Measurements from ENCODE around the gene OR4B1.

Gene OR4B1

DNA sequence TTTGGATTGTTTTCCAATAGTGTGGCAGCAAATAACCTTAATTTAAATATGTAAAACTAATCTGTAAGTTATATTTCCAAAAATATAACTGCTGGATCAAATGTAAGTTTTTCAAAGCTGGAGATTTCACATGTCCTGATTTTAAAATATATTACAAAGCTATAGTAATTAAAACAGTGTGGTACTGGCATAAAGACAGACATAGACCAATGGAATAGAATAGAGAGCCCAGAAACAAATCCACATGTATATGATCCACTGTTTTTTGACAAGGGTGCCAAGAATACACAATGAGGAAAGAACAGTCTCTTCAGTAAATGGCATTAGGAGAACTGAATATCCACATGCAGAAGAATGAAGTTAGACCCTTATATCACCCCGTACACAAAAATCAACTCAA lies 32.3 kb downstream of the OR4B1 start:
- Histone ChIP-seq H3K27me3 (ENCODE audit: low read length) (no peaks in the 10 kb centered on the region; the same call in 1 of the 2 replicates), H2AFZ (ENCODE audit: low read depth, low read length, severe bottlenecking) (no peak overlapping the region), H4K20me1 (ENCODE audit: low read depth, low read length) (no peaks in the 10 kb centered on the region), H3K4me3 (ENCODE audit: insufficient read depth, low read length, poor library complexity, severe bottlenecking) (no peak overlapping the region), H3K4me2 (ENCODE audit: low read depth, low read length, poor library complexity, severe bottlenecking) (no peak overlapping the region), H3K27ac (ENCODE audit: low read depth, low read length) (no peak overlapping the region), H3K9ac (ENCODE audit: low read length) (no peak overlapping the region), H3K9me2 (replicated peaks; ENCODE audit: insufficient read depth, low read length) (no peaks in the 10 kb centered on the region), H3K79me2 (ENCODE audit: insufficient read depth, low read length) (no peaks in the 10 kb centered on the region), H3F3A (ENCODE audit: insufficient read depth) (no peaks in the 10 kb centered on the region), H3K36me3 (ENCODE audit: low read length) (no peaks in the 10 kb centered on the region), H3K9me3 (ENCODE audit: insufficient read depth, low read length) (peaks cover 5% of the 10 kb centered on the region; the same call in 1 of the 2 replicates)
- TF ChIP-seq EZH2phosphoT487 (conservative IDR thresholded peaks at IDR 0.05; ENCODE audit: low read length) = no peak

DNA sequence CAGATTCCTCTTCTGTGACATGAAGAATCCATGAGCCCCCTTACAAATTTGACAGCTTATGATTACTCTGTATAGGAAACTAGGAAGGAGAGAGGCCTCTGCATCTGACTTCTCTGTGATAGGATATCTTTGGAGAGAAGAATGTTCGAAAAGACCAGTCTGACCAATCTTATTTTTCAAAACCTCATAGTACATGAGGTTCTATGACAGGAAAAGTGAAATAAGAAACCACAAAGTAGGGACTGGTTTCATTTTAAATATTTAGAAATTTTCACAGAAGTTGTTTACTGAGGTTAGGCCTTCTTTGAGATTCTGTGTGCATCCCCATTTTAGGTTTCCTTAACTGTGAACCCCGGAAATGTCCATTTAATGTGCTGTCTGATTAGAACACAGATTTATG lies 45.0 kb downstream of the OR4B1 start:
- Histone ChIP-seq H4K20me1 (ENCODE audit: low read depth, low read length) (no peaks in the 10 kb centered on the region), H3F3A (ENCODE audit: insufficient read depth) (no peaks in the 10 kb centered on the region), H3K4me2 (ENCODE audit: low read depth, low read length, poor library complexity, severe bottlenecking) (no peak overlapping the region), H3K79me2 (ENCODE audit: insufficient read depth, low read length) (no peaks in the 10 kb centered on the region), H3K9me2 (replicated peaks; ENCODE audit: insufficient read depth, low read length) (no peaks in the 10 kb centered on the region), H3K27ac (ENCODE audit: low read depth, low read length) (no peak overlapping the region), H2AFZ (ENCODE audit: low read depth, low read length, severe bottlenecking) (no peak overlapping the region), H3K36me3 (ENCODE audit: low read length) (no peaks in the 10 kb centered on the region), H3K9ac (ENCODE audit: low read length) (no peak overlapping the region), H3K9me3 (ENCODE audit: insufficient read depth, low read length) (no peaks in the 10 kb centered on the region), H3K27me3 (ENCODE audit: low read length) (no peaks in the 10 kb centered on the region), H3K4me3 (ENCODE audit: insufficient read depth, low read length, poor library complexity, severe bottlenecking) (no peak overlapping the region)
- no peak for TF ChIP-seq EZH2phosphoT487 (conservative IDR thresholded peaks at IDR 0.05; ENCODE audit: low read length)
- TF ChIP-seq, protein P1, sequence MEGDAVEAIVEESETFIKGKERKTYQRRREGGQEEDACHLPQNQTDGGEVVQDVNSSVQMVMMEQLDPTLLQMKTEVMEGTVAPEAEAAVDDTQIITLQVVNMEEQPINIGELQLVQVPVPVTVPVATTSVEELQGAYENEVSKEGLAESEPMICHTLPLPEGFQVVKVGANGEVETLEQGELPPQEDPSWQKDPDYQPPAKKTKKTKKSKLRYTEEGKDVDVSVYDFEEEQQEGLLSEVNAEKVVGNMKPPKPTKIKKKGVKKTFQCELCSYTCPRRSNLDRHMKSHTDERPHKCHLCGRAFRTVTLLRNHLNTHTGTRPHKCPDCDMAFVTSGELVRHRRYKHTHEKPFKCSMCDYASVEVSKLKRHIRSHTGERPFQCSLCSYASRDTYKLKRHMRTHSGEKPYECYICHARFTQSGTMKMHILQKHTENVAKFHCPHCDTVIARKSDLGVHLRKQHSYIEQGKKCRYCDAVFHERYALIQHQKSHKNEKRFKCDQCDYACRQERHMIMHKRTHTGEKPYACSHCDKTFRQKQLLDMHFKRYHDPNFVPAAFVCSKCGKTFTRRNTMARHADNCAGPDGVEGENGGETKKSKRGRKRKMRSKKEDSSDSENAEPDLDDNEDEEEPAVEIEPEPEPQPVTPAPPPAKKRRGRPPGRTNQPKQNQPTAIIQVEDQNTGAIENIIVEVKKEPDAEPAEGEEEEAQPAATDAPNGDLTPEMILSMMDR (IDR thresholded peaks at IDR 0.05; ENCODE audit: insufficient read depth, low read length, poor library complexity, severe bottlenecking) = no peak

DNA sequence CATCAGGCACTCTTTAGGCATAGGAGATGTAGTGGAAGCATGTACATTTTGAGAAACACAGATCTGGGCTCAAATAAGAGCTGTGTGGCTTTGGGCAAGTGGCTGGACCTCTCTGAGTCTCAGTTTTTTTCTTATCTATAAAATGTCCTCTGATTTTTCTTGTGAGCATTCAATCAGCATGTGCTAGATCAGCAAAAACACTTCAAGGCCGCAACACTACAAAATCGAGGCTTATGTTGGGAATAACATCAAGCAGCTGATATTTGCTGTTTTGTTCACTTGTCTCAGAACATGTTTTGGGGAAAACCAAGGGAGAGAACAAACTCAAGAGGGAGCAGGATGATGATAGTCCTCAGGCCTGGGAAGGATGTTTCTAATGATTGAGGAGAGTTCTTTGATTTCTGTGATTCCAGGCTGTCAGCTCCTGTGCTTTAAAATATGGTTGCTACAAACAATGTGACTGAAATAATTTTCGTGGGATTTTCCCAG lies 46.9 kb downstream of the OR4B1 start, which contains the start of gene OR4X1:
OR4X1 (plus strand) TSS at position 439 of the 489 bp plus-strand sequence; CDS start at position 439, 0 bp downstream.
- Histone ChIP-seq H3F3A (ENCODE audit: insufficient read depth) (no peaks in the 10 kb centered on the region), H4K20me1 (ENCODE audit: low read depth, low read length) (no peaks in the 10 kb centered on the region), H3K27me3 (ENCODE audit: low read length) (no peaks in the 10 kb centered on the region), H3K79me2 (ENCODE audit: insufficient read depth, low read length) (no peaks in the 10 kb centered on the region), H3K4me3 (ENCODE audit: insufficient read depth, low read length, poor library complexity, severe bottlenecking) (no peak within 1 kb of the TSS), H3K9me2 (replicated peaks; ENCODE audit: insufficient read depth, low read length) (no peaks in the 10 kb centered on the region), H3K4me2 (ENCODE audit: low read depth, low read length, poor library complexity, severe bottlenecking) (no peak within 1 kb of the TSS), H2AFZ (ENCODE audit: low read depth, low read length, severe bottlenecking) (no peak within 1 kb of the TSS), H3K9ac (ENCODE audit: low read length) (no peak within 1 kb of the TSS), H3K9me3 (ENCODE audit: insufficient read depth, low read length) (no peaks in the 10 kb centered on the region), H3K36me3 (ENCODE audit: low read length) (no peaks in the 10 kb centered on the region), H3K27ac (ENCODE audit: low read depth, low read length) (no peak within 1 kb of the TSS)
- no peak for TF ChIP-seq EZH2phosphoT487 (conservative IDR thresholded peaks at IDR 0.05; ENCODE audit: low read length)
- TF ChIP-seq, protein P1 (IDR thresholded peaks at IDR 0.05; ENCODE audit: insufficient read depth, low read length, poor library complexity, severe bottlenecking) = no peak

Data from SU-DHL-6 (cell line).